Mucosa of gallbladder (tissue), 1 donor: ENCODE data around the gene ACTL10. TPM values are rescaled to one million over a fixed set of nuclear protein-coding genes. Genes with fewer than 3 reads are reported as not detected.

Experiments
- DNase-seq: peaks from one replicate; pipeline ENCODE4 v3.0.0-alpha.2; 2020; ENCODE audit warnings: low spot score
- total RNA-seq: library from RNA; stranded (reverse); gene quantifications from one replicate; pipeline ENCODE4 v1.2.1, GENCODE V29; 2021
- donor health status: DM: no; HTN: no; CAD: no.

Gene ACTL10
- total RNA-seq, 1 donor from 2014 or later = 4.8 TPM

DNA sequence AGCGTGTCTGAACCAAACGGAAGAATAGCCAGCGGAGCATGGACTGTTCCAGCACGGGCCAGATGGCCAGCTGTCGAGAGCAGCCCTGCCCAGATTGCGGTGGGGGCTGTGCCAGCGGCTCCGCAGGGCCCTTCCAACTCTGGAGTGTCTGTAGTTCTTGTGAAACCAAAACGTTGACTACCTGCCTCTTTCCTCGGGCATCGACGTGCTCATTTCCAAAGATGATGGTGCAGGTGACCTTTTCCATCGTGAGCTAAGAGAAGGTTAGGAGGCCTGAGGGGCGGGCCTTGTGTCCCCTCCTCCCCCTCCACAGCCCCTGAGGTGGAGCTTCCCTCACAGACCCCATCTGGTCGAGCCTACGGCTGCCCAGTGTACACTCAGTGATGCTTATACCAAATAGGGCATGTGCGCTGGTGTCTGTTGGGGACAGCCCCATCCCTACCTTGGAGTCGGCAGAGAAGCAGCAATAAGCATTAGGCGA, 17.5 kb upstream of the ACTL10 start:
- no peak for DNase-seq

DNA sequence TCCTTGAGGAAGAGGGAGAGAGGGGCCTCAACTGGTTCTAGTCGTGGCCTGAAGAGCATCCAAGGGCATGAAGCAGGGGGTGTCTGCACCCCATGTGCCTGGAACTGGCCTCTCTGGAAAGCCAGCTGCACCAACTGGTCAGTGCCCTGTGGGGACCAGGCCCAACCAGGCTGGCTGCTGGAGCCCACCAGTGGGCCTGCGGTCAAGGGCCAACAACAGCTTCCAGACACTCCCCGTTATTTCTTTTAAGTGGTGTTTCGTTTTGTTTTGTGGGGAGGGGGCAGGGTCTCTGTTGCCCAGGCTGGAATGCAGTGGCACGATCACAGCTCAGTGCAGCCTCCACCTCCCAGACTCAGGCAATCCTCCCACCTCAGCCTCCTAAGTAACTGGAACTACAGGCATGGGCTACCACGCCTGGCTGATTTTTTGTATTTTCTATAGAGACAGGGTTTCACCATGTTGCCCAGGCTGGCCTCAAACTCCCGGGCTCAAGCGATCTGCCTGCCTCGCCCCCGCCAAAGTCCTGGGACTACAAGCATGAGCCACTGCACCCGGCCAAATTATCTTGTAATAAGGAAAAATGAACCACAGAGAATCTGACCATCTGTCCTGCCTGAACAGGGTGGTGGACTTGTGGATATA, 16.5 kb upstream of the ACTL10 start:
- DNase-seq = no peak

DNA sequence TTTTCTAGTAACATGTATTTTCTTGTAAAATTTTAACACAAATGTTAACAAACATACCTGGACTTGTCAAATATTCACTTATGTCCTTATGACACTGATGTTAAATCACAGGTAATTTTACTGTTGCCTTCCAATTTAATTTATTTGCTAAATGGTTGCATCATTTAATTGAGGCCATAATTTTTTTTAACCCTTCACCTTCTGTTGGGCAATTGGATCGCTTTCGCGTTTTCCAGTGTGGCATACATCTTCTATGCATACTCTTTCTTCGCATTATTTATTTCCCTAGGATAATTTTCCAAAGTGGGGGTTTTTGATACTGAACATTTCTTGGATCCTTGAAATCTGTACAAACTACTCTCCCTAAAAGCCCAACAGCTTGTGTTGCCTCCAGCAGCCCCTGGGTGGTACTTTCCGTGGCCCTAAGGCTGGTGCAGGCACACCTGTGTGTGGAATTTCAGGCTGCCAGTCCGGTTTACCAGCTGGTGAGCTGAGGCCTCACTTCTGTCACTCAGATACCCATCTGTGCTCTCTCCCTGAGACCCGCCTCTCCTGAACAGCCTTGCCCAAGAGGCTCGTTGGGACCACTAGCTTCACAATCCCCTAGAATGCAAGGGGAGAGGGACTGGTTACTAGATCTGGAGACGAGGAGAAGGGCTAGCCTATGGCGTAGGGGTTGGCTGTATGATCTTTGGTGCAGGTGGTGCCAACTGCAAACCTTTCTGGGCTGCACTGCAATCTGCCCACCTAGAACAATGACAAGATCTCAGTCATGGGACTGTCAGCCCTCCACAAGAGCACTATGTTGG, 15.8 kb upstream of the ACTL10 start:
- no peak for DNase-seq

DNA sequence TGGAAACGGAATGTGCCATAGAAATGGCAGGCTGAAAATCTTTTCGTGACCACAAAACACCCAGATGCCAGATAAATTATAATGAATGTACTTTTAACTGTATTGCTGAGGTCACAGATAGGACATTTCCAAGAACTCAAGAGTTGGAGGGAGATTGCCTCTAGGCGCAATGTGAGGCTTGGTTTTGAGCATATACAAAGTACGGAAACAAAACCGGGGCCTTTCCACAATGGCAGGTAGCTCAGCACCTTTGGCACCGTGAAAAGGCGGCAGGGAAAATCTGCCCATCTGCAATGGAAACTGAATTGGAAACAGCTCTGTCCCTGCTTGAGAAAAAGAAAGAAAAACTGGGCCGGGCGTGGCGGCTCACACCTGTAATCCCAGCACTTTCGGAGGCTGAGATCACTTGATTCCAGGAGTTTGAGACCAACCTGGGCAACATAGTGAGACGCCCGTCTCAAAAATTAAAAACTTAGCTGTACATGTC, 15.1 kb upstream of the ACTL10 start:
- no peak for DNase-seq

DNA sequence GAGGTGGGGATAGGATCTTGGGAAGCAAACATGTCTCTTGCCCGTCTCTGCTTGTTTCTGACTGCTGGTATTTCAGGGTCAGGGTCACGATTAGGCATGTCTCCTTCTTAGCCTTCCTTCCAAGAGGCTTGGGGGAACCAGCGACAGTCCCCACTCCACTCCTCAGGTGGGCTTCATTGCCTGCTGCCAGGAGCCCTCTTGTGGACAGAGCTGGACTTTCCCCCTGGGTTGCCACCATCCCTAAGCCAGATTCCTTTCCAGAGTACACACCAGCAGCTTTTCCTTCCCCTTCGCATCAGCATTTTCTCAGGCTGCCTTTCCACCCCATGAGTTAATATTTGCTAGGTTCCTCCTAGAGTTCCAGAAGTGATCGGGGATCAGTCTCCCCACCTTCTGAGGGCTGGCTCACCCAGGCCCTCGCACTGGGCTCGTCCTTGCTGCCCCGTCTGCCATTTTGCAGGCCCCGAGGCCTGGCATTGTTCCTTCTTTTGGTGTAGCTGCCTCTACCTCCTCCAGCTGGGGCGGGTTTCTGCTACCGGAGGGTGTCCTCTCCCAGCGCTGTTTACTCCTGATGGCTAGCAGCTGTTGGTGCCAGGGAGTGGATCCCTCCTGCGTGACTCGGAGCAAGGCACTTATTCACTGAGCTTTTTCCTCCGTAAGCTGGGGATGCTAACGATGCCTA, 13.4 kb upstream of the ACTL10 start:
- DNase-seq = peak; percentile 67

DNA sequence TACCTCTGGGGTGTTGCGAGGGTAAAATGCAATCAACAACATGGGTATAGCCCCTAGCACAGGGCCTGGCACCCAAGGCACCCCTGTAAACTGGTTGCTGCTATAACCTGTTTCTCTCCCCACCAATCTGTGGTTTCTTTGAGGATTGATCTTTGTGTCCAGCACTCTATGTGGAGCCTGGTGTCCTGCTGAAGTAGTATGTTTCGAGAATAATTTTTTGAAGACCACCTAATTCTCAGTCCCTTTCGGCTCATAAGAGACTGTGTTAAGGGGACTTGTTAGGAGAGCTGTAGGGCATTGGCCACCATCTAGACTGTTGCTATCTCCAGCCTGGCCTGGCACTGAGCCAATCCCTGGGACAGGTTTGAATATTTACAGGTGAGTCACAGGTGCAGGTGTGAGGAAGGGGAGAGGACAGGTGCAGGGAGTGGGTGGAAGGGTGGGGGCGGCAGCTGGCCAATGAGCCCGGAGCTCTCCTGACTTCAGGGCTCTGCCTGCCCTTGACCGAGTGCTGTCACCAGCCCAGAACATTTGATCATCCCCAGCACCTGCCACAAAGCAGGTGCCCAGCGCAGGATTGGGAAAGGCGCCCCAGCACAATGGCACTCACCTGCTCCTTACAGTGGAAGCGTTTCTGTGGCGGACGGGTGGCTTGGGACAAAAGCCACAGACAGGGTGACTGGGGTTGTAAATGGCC, 12.7 kb upstream of the ACTL10 start:
- DNase-seq = peak; percentile 93

DNA sequence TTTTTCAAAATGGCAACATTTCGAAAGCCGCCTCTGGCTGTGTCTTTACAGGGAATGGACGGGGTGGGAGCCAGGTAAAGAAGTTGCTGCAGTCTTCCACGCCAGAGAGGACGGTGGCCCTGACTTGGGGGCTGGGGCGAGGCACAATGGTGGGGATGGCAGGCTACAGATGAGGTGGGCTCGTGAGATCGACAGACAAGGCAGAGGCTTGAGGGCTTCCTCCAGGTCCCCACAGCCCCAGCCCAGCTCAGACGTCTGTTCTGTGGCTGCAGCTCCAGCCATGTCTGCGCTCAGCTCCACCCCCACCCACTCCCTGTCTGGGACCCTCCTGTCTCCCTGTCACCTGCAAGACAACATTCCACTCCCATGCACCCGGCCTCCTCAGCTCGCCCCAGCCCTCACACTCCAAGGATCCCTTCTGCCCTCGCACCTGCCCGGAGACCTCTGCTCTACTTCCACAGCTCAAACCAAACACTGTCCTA, 12.0 kb upstream of the ACTL10 start:
- no peak for DNase-seq

DNA sequence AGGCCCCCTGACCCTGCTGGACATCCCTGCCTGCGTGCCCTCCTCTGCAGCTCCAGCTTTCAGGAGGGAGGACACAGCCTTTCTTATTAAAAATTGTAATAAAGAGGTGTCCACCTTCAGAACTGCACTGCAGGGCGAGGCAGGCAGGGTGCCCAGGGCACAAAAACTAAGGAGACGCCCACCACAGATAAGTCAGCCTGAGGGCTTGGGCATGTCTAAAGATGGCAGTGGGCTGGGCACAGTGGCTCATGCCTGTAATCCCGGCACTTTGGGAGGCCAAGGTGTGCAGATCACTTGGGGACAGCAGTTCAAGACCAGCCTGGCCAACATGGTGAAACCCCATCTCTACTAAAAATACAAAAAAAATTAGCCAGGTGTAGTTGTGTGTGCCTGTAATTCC, 11.6 kb upstream of the ACTL10 start:
- DNase-seq = no peak

DNA sequence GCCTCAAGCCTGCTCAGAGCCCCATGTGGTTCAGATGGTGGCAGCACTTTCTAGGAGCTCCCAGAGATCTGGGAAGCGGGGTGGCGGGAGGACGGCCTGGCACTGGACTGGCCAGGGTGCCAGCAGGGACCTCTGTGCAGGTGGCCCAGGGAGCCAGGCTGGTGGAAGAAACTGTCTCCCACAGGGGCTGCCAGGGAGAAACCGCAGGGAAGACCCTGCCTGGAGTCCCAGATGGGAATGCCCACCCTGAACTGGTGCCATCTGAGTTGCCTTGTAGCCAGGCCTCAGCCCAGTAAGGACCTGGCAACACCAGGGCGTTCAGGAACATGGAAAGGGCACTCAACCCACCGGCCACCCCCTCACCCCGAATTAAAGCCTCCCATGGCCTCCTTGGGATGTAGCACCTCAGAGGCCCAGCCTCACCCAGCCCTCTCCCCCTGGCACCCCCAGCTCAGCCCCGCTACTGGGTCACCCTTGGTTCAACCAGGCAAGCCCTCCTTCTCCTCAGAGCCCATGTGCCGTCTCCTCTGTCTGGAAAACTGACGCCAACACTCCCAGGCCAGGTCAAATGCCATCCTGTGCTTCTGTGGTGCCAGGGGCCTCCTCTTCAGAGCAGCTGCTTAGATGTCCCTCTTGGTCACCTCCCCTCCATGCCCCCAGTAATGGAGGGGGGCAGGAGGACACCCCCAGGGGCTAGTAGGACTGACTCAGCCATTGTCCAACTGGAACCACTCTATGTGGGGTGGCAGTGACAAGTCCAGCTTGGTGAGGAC, 10.5 kb upstream of the ACTL10 start:
- no peak for DNase-seq

DNA sequence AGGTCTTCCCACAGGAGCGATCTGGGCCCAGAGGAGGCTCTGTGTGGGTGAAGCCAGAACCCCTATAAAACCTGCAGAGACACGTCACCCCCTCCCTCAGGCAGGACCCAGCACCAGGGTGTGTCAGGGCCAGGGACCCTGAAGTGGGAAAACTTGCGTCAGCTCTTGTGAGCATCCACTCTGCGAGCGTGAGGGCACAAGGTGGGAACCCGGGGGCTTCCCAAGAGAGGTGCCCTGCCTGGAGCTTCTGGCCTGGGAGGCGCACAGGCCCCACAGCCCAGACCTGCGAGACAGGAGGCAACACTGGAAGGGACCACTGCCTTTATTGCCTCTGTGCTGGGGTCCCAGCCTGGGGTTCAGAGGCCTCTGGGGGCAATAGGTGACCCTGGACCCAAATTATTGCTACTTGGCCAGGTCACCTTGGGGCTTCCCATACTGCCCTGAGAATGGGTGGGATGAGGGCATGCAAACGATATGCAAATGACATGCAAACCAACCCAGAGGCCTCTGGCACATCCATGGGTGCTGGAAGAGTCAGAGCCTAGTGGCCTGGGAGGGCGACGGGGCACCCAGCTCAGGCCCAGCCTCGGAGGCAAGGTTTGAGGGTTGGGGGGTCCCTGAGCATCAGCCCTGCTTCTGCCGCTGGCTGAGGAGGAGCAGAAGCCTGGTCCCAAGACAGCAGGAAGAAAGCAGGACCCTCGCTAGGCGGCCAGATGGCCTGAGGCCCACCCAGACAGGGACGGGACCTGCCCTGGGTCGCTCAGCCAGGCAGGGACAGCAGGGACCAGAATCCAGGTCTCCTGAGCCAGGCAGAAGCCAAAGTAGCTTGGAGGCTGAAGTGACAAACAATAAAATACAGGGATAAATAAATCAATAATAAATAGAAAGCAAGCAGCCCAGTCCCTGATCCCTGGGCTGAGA, 9.7 kb upstream of the ACTL10 start:
- DNase-seq = no peak

DNA sequence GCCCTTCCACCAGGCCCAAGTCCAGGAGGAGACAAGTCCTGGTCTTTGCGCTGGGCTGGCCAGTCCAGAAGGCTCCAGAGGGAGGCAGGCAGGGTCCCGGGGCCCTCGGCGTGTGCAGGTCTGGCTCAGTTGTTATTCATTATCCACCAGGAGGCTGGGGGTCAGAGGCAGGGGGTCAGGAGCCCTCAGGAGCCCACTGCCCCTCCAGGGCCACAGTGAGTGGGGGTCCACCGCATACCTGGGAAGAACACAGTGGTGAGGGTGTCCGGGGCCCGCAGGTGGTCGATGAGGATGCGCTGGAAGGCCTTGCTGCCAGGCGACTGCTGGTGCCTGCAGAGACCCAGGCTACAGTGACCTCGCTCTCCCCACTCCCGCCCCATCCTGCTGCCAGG, 9.0 kb upstream of the ACTL10 start:
- DNase-seq = no peak

DNA sequence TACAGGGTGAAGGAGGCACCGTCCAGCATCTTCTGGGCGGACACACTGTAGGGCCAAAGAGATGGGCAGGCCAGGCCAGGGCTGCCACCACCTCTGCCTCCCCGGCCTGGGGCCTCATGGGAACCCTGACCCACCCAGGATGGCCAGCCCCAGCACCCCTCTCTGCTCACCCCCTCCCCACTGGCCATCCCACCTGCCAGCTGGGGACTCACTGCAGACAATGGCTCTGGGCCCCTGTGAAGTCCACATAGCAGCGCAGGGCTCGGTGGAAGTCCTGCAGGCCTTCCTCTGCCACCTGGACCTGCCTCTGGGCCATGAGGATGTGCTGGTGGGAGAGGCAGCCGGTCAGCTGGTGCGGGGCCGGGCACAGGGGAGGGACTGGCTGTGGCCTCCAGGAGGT, 8.2 kb upstream of the ACTL10 start:
- no peak for DNase-seq

DNA sequence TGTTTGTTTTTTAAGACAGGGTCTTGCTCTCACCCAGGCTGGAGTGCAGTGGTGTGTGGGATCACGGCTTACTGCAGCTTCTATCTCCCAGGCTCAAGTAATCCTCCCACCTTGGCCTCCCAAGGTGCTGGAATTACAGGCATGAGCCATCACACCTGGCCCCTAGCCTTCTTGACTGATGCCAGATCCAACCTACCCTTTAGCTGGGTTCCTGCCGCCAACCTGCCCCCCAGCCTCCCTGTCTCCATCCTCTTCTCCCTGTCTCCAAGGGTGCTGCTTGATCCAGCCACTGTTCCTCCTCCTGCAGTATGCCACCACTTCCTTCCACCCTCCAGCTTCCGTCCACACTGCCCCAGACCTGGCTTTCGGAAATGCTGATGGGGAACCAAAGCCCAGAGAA, 7.8 kb upstream of the ACTL10 start:
- DNase-seq = no peak

DNA sequence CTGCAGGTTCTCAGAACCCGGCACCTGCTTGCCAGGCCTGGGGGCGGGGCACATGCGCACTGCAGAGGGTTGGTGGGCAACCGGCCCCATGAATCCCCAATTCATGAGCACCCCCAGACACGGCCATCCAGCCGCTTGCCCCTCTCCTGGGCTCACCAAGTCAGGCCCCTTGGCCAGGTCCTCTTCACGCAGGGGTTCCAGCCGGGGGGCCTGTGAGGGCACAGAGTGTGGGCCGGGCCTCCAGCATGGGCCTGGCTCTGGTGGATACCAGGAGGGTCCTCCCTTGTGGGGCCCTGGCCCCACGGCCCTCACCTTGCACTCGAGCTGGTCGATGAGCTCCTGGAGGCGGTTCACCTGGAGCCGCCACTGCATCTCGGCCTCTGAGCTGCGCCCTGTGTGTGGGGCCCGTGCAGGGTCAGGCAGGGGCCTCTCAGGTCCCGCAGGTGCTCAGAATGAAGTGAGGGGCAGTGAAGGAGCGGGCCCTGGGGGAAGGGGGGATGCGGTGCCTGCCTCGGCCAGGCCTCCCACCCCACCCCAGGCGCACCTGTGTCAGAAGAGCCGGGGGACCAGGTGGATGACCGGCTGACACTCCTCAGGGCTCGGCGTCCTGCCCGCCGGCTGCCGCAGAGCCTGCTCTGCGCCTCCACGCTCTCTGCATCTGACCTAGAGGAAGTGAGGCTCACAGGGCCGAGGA, 7.3 kb upstream of the ACTL10 start:
- no peak for DNase-seq

DNA sequence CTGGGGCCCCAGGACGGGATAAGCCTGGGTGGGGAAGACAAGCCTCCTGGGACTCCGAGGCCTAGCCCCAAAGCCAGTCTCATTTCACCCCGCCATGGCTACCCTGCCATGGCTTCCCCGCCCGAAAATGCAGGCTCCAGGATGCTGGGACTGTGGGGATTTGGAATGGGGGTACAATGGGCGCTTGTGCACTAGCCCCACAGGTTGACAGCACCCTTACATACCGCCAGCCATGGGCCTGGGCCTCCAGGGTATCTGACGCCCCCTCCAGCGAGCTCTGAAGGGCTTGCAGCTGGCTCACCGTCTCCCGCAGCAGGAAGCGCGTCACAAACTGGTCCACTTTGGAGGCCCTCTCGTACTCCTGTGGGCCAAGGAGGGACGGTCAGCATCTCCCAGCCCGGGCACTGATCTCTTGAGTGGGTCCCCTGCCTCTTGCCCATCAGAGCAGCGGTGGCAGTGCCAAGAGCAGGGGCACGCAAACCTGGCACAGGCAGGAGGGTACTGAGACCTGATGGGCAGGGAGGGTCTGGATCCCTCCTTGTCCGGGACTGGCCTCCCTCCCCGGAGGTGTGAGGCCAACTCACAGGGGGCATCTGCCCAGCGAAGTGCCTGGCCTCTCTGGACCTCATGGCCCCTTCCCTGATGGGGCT, 6.6 kb upstream of the ACTL10 start:
- DNase-seq = no peak

DNA sequence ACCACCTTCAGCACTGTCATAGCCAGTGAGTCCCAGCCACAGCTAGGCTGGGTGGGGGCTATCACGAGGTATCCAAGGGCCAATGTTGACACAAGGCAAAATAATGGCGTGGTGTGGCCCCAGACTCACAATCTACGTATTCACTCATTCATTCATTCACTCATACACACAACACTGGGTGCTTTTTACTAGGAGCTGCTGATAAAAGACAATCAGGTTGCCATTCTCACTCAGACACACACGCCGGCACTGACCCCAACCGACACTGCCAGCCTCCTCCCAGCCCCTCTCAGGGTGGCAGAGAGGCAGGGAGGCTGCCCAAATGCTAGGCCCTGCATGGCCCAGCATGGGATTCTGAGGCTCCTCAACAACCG, 6.1 kb upstream of the ACTL10 start:
- DNase-seq = no peak

DNA sequence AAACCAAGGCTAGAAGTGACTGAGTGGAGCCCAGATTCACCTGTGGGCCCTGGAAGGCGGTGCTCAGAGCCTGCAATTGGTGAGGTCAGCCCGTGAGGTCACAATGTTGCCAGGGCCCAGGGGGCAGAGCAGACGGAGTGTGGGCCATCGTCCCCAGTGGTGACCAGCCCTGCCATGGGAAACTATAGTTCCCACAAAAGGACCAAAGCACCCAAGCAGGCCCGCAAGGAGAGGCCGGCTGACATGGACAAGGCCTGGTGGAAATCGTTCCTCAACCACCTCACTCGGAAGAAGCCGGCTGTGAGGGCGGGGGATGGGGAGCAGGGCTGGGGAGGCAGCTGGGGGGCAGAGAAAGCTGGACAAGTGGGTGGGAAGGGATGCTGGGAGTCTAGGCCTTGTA, 4.6 kb upstream of the ACTL10 start, which contains the start of gene C20orf144:
C20orf144 (plus strand) TSS at position 156 of the 400 bp plus-strand sequence; CDS start at position 175, 19 bp downstream.
- DNase-seq = no peak

DNA sequence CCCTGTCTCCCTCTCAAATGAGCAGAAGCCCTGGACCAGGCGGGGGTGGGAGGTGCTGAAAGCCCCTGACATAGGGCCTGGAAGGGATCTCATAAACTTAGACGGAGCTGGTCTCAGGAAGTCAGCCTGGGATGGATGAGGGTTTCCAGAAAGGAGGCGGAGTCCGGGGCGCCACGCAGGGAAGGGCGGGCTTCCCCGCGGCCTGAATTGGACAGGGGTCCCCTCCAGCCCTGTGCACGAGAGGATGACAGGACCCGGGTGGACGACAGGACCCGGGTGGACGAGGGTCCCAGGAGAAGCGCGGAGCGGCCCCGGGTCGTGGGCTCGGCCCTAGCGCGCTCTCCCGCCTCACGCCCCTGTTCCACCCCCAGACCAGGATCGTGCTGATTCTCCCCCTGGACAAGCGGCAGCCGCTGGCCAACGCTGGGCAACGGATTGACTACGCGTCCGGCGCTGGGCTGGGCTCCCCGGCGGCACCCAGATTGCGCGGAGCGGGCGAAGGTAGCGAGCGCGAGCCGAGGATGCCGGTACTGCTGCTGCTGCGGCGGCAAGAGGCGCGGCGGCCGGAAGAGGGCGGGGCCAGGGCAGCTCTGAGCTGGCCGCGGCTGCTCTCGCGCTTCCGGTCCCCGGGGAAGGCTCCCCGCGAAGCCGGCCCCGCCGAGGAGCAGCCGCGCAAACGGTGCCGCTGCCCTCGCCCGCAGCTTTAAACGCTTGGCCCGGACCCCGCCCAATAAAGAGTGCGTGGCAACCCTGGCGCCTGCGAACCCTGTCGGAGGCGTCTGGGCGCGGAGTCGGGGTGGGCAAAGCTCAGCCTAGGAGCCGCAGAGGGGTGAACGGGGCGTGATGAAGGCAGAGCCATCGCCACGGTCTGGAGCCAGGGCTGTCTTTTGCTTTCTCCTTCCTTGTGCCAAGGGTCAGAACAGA, 3.3 kb upstream of the ACTL10 start:
- DNase-seq = peak; percentile 84
